ENCODE measurements around the gene SCAND1. TPM values are rescaled to one million over a fixed set of nuclear protein-coding genes. Genes with fewer than 3 reads are reported as not detected.

Gene SCAND1
- total and polyA plus RNA-seq, 9 of the 15 experiments (the other 6 are each of a cell fraction or from before 2014, with no cell fraction given), result 0.08 to 94.0 (median 5.8) TPM

- TF ChIP-seq CC2D1A (IDR thresholded peaks at IDR 0.05) (peak; percentile 85), ATF3 (IDR thresholded peaks at IDR 0.05) (no peak), ATF3 (CRISPR knock-in tag; conservative IDR thresholded peaks at IDR 0.05) (no peak), ZNF436 (CRISPR knock-in tag; IDR thresholded peaks at IDR 0.05) (no peak), LCOR (CRISPR knock-in tag; IDR thresholded peaks at IDR 0.05) (no peak), ZEB2 (IDR thresholded peaks at IDR 0.05) (peak; percentile 67), ZNF76 (CRISPR knock-in tag; IDR thresholded peaks at IDR 0.05; ENCODE audit: borderline replicate concordance) (no peak), STAT5A (IDR thresholded peaks at IDR 0.05; ENCODE audit: borderline replicate concordance, low read length) (no peak), ZNF561 (CRISPR knock-in tag; conservative IDR thresholded peaks at IDR 0.05) (no peak), HMBOX1 (IDR thresholded peaks at IDR 0.05) (peak; percentile 64), MCM2 (IDR thresholded peaks at IDR 0.05; ENCODE audit: low read depth) (no peak), ZNF280B (CRISPR knock-in tag; IDR thresholded peaks at IDR 0.05) (no peak), ZNF280A (IDR thresholded peaks at IDR 0.05; ENCODE audit: low read depth, partially characterized antibody) (no peak), ZBTB26 (CRISPR knock-in tag; IDR thresholded peaks at IDR 0.05) (no peak), SMC3 (conservative IDR thresholded peaks at IDR 0.05; ENCODE audit: insufficient read depth, low read depth, low read length) (peak; percentile 99), CSDE1 (IDR thresholded peaks at IDR 0.05) (no peak), ZNF57 (CRISPR knock-in tag; IDR thresholded peaks at IDR 0.05) (no peak), BRCA1 (IDR thresholded peaks at IDR 0.05) (no peak), BRCA1 (CRISPR knock-in tag; IDR thresholded peaks at IDR 0.05) (no peak), FOXP4 (CRISPR knock-in tag; IDR thresholded peaks at IDR 0.05; ENCODE audit: borderline replicate concordance) (0 out of 2 replicates have a peak, but pooled peaks have one; percentile 33), SMARCA4 (IDR thresholded peaks at IDR 0.05) (no peak), PHTF2 (CRISPR knock-in tag; IDR thresholded peaks at IDR 0.05) (no peak), NFE2L1 (tag; IDR thresholded peaks at IDR 0.05; ENCODE audit: borderline replicate concordance, low read depth) (no peak)
Observed at GRCh38 chr20:35994994-35995453, 40.7 kb upstream of the SCAND1 start (continued).

All from K562 (cell line).